ENCODE measurements around the gene FZD10.

The FZD10 gene

DNA sequence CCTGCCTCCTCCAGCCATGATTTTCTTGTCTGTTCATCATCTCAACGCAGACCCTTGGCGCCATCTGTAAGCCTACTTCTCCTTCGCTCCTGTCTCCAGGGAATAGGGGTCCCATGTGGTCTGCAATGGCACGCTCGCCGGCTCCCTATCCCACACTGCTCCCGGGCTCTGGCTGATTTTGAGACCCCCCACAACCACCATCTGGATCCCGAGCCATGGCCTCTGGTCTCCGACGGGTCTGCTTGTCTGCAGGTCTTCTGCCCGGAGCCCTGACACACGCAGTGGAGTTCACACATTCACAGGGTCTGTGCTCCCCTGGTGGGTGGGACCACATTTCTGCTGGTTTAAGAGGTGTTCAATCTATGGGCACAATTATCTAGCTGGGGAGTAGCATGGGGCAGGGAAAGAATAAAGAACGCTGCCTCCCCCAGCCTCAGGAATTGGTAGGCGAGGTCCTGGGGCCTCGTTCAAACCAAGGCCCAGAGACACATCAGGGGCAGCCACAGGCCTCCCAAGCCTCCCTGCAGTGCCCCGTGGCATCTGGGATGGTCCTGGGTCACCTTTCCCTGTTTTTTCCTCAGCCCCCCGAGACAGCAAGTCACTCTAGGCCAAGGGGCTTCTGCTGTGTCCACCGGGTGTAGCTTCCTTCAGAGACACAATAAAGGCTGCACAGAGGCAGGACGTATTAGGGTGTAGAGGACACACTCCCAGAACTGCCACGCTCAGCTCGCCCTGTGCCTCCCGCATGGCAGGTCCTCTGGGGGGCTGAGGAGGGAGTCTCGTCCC lies 21.5 kb downstream of the FZD10 start:
- no peak for ATAC-seq
- TF ChIP-seq ARNTL (CRISPR knock-in tag; IDR thresholded peaks at IDR 0.05; ENCODE audit: borderline replicate concordance, low read depth) (no peak), CREB5 (CRISPR knock-in tag; IDR thresholded peaks at IDR 0.05; ENCODE audit: low read depth) (no peak), SNAI2 (CRISPR knock-in tag; IDR thresholded peaks at IDR 0.05) (no peak)

GRCh38 chr12:130184404-130185090 lies 22.3 kb downstream of the FZD10 start:
- TF ChIP-seq ESRRG (CRISPR knock-in tag; IDR thresholded peaks at IDR 0.05), result no peak
- no peak for TF ChIP-seq RARB (CRISPR knock-in tag; IDR thresholded peaks at IDR 0.05)
- TF ChIP-seq ZC3H10 (CRISPR knock-in tag; IDR thresholded peaks at IDR 0.05), result no peak
- TF ChIP-seq ZNF565 (CRISPR knock-in tag; conservative IDR thresholded peaks at IDR 0.05; ENCODE audit: low read depth), result no peak
- no peak for TF ChIP-seq CREB5 (CRISPR knock-in tag; IDR thresholded peaks at IDR 0.05; ENCODE audit: low read depth)
- no peak for TF ChIP-seq OSR1 (CRISPR knock-in tag; IDR thresholded peaks at IDR 0.05)
- TF ChIP-seq BACH2 (CRISPR knock-in tag; IDR thresholded peaks at IDR 0.05; ENCODE audit: borderline replicate concordance), result no peak
- TF ChIP-seq ZFP30 (CRISPR knock-in tag; IDR thresholded peaks at IDR 0.05), result no peak
- TF ChIP-seq PATZ1 (CRISPR knock-in tag; IDR thresholded peaks at IDR 0.05; ENCODE audit: borderline replicate concordance), result no peak
- TF ChIP-seq, protein P1, sequence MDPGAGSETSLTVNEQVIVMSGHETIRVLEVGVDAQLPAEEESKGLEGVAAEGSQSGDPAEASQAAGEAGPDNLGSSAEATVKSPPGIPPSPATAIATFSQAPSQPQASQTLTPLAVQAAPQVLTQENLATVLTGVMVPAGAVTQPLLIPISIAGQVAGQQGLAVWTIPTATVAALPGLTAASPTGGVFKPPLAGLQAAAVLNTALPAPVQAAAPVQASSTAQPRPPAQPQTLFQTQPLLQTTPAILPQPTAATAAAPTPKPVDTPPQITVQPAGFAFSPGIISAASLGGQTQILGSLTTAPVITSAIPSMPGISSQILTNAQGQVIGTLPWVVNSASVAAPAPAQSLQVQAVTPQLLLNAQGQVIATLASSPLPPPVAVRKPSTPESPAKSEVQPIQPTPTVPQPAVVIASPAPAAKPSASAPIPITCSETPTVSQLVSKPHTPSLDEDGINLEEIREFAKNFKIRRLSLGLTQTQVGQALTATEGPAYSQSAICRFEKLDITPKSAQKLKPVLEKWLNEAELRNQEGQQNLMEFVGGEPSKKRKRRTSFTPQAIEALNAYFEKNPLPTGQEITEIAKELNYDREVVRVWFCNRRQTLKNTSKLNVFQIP (CRISPR knock-in tag; IDR thresholded peaks at IDR 0.05; ENCODE audit: borderline replicate concordance, low read depth), result no peak
- TF ChIP-seq, protein P2, sequence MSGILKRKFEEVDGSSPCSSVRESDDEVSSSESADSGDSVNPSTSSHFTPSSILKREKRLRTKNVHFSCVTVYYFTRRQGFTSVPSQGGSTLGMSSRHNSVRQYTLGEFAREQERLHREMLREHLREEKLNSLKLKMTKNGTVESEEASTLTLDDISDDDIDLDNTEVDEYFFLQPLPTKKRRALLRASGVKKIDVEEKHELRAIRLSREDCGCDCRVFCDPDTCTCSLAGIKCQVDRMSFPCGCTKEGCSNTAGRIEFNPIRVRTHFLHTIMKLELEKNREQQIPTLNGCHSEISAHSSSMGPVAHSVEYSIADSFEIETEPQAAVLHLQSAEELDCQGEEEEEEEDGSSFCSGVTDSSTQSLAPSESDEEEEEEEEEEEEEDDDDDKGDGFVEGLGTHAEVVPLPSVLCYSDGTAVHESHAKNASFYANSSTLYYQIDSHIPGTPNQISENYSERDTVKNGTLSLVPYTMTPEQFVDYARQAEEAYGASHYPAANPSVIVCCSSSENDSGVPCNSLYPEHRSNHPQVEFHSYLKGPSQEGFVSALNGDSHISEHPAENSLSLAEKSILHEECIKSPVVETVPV (CRISPR knock-in tag; IDR thresholded peaks at IDR 0.05), result no peak
- no peak for TF ChIP-seq ARNTL (CRISPR knock-in tag; IDR thresholded peaks at IDR 0.05; ENCODE audit: borderline replicate concordance, low read depth)
- no peak for TF ChIP-seq PPARA (CRISPR knock-in tag; IDR thresholded peaks at IDR 0.05; ENCODE audit: borderline replicate concordance)
- no peak for TF ChIP-seq ZNF70 (CRISPR knock-in tag; IDR thresholded peaks at IDR 0.05)
- TF ChIP-seq, protein P3, sequence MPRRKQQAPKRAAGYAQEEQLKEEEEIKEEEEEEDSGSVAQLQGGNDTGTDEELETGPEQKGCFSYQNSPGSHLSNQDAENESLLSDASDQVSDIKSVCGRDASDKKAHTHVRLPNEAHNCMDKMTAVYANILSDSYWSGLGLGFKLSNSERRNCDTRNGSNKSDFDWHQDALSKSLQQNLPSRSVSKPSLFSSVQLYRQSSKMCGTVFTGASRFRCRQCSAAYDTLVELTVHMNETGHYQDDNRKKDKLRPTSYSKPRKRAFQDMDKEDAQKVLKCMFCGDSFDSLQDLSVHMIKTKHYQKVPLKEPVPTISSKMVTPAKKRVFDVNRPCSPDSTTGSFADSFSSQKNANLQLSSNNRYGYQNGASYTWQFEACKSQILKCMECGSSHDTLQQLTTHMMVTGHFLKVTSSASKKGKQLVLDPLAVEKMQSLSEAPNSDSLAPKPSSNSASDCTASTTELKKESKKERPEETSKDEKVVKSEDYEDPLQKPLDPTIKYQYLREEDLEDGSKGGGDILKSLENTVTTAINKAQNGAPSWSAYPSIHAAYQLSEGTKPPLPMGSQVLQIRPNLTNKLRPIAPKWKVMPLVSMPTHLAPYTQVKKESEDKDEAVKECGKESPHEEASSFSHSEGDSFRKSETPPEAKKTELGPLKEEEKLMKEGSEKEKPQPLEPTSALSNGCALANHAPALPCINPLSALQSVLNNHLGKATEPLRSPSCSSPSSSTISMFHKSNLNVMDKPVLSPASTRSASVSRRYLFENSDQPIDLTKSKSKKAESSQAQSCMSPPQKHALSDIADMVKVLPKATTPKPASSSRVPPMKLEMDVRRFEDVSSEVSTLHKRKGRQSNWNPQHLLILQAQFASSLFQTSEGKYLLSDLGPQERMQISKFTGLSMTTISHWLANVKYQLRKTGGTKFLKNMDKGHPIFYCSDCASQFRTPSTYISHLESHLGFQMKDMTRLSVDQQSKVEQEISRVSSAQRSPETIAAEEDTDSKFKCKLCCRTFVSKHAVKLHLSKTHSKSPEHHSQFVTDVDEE (CRISPR knock-in tag; IDR thresholded peaks at IDR 0.05), result no peak
- no peak for TF ChIP-seq CSDC2 (CRISPR knock-in tag; IDR thresholded peaks at IDR 0.05)
- ATAC-seq, result no peak

Measured in SK-N-SH treated with all-trans-retinoic acid at 6 μM for 48 hours (cell line).